GM18907 (cell line): ENCODE data around the gene KCNMA1.
A peak's percentile ranks its signal among the peaks of the same experiment; 100 is the strongest.

Experiments used
- ATAC-seq: cut with Tn5 transposase; IDR thresholded peaks from one replicate; pipeline ENCODE4 v1.9.1; 2021; ENCODE audit warnings: mild to moderate bottlenecking, moderate library complexity; ENCODE audit not compliant: unreplicated experiment

KCNMA1 gene

DNA sequence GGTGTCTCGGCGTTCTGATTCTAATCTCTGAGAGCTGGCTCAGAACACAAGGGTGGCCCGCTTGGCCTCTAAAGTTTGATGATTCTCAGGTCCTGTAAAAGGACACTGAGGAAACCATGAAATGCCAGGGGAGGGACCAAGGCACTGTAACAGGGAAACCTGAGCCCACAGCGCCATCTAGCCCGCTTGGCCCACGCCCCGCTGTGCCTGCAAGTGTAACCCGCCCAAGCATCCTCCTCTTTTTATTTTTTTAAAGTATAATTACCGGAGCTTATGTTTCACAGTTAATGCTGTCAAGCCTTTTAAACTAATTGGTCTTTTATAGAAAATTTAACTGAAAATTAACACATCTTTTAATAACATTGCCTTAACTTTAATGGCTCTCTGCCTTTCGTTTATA lies 734.7 kb downstream of the KCNMA1 start:
- no peak for ATAC-seq

DNA sequence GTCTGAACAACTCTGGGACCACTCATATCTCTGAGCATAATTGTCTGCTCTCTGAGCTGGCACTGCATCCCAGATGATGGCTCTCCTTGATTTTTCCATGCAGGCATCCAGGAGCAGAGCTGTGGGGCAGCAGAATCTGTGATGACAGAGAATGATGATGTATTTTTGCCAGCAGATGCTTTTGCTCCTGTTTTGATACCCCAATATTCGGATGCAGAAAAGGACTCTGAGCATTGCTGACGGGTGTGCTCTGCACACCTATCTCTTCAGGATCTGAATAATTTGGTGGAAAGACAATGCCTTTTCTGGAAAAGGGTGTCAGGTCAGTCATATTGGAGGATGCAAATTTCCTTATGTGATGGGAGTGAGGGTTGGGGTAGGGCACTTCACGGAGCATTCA lies 735.9 kb downstream of the KCNMA1 start:
- no peak for ATAC-seq

DNA sequence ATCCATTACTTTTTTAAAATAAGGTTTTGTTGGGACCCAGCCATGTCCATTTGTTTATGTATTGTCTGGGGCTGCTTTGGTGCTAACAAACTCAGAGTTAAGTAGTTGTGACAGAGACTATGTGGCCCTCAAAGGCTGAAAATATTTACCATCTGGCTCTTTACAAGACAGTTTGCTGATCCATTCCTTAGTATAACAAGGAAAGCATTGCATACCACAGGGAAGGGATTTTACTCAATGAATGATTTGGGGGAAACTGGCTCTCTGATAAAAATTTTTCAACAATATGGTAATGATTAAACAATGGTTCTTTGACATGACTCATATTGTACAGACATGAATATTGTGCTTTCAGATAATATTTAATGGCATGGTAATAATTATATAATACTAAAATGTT lies 738.1 kb downstream of the KCNMA1 start:
- no peak for ATAC-seq

DNA sequence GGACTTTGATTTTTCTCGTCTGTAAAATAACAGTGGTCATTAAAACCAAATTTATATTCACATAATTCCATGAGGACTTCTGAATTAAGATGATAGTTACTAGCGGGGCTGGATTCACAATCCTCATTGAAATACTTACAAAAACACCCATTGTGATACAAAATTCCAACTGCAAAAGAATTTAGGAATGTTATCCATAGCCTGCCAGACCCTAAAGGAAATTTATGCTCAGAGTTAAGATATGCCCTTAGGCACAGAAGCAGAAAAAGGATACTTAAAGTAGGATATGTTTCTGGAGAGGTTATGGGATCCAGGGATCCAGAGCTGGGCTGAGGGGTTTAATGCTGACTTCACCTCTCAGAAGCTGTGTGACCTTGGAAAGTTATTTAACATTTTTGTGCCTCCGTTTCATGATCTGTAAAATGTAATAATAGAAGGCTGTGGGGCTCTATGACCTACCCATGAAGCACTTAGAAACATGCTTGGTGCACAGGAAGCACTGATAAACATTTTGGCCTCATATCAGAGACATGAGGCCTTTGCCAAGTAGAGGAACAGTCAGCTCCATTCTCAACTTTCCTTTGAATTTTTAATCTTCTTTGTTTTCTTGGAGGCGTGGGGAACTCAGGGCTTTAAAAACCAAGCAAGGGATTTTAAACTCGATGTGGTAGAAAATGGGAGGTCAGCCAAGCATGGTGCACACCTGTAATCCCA lies 744.7 kb downstream of the KCNMA1 start:
- no peak for ATAC-seq

DNA sequence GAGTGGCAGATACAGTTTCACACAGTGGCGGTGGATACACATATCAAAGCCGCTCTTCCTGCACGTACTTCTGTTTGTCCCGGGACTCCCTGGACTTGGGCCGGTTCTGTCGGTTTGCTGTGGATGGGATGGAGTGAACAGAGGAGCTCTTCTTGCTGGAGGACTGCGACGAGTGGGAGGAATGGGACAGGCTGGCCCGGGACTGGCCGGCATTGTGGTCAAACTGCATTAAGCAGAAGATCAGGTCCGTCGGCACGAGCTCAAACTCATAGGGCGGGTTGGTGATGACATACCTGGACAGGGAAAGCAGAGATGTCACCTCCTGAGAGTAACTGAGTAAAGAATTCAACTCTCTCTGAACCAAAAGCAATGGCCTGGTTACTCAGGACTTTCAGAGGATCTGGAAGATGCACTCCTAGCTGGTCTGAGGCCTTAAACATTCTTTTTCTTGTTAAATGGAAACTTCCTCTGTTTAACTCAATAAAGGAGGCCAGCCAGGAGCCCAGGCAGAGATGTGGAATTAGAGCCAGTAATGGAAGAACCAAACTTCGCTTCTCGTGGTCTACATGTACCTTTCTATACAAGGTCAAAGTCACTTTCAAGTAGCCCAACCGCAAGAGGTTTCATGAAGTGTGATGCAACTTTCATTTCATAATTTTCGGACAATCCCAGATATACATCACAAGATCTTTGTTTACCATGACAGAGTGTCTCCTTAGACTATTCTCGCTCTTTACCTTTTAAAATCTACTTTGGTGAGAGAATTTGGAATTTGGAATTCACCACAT lies 750.2 kb downstream of the KCNMA1 start:
- peak; percentile 48 for ATAC-seq

DNA sequence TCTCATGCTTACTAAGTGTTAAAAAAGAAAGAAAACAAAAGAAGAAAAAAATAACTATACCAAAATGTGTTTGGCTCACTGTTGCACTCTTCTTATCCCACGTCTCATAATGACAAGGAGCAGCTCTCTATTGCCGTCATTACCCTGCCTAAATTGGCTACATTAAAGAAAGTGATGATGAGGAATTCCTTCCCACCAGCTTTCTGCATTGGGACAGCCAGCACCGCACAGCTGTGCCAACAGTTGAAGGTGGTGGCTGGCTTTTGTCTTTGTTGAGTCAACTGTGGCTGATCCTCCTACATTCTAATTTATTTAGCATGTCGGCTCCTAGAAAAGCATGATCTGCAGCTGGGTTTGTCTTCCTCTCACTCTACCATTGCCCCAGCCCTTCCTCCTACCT lies 751.8 kb downstream of the KCNMA1 start:
- ATAC-seq = no peak

DNA sequence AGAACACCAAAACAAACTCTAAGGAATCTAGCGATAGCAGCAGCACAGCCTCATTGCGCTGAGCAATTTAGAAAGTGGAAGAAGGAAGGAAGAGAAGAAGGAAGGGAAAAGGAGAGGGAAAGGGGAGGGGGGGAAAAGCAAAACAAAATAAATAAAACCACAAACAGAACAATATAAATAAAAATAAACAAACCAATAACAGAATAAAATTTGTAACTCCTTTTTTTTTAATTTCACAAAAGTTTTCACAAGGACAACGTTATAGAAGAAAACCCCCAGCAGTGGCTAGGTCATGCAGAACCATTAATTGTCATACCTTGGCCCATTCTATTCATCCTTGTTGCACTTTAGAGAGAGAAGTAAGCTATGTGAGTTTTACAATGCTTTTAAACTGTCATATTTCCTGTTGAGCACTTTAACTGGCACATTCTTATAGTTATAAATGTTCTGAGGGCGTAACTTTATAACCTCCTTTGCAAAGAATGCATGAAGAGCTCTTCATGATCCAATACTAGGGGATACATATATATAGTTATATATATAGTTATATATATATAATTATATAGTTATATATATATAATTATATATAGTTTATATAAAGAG lies 752.8 kb downstream of the KCNMA1 start:
- no peak for ATAC-seq

DNA sequence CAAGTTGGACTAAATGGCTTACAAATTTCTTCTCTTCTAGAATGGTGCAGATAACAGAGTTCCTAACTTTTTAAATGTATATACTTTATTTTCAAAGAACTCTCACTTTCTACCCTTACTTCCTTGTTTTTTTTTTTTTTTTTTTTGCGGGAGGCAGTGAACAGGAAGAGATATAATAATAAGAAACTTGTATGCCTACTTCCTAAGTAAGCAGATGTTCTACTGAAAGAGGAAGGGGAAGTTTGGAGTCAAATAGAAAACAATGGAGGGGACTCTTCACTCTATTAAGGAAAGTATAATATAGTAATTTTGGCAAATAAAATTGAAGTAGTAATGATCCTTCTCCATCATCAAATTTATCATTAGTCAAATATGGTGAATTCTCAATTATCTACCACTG lies 754.0 kb downstream of the KCNMA1 start:
- no peak for ATAC-seq

DNA sequence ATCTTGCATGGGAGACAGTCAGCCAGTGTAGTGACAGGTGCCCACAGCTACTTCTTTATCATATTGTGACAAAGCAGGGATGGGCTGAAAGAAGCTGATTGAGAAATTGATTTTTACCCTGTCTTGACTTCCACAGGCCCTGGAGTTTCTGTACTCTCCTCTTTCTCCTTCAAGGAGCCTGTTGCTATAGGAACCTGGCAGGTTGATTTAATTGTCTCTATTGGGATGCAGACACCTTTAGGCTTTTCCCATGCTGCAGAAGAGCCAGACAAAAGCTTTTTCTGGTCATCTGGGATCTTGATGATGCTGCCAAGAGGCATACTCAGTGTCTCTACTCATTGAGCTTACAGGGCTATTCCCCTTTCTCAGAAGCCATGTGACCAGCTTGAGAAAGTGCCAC lies 754.8 kb downstream of the KCNMA1 start:
- ATAC-seq = no peak

DNA sequence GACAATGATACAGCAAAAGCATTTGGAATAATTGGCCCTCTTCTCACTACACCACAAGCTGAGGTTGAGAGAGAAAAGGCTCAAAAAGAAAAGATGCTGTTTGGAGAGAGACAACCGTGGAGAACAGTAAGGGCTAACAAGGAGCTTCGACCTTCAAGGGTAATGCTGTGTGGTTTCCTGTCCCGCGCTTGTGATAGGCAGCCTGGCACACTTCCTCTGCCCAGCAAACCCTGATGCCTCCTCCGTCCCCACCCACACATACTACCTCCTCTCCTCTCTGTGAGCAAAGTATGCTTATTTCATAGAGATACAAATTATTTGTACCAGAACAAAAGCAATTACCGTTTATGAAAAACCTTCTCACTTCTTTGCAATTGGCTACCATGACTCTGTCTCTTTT lies 755.4 kb downstream of the KCNMA1 start:
- peak; percentile 85 for ATAC-seq

DNA sequence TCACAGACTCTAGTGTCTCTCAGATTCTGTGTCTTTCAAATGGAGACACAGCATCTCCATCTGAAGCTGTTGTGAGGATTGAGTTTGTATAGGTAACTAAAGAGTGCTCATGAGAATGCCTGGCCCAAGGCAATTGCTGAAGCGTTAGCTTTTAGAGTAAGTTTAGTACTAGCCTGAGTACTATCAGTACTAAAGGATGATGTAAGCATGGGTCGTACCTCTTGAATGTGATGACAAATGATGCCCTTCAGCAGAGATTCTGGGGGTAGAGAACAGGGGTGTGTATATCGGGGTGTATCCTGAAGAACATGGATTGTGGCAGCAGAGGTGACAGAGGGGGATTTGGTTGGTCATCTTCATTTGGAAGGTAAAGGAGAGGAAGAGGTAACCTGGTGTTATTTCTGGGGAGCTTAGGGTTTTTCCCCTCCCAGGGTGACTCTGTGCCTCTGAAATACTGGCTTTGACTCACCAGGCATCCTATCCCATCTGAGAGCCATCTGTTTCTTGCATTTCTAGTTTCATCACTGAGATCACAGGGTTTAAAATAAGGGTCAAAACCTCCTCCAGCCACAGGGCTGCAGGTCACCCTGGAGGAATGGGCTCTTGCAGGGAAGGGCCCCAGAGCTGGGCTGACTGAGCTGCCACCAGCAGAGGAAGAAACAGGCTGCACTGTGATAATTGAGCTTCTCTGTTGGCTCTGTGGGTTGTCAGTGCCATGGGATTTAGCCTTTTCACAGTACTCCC lies 756.0 kb downstream of the KCNMA1 start:
- peak; percentile 86 for ATAC-seq

DNA sequence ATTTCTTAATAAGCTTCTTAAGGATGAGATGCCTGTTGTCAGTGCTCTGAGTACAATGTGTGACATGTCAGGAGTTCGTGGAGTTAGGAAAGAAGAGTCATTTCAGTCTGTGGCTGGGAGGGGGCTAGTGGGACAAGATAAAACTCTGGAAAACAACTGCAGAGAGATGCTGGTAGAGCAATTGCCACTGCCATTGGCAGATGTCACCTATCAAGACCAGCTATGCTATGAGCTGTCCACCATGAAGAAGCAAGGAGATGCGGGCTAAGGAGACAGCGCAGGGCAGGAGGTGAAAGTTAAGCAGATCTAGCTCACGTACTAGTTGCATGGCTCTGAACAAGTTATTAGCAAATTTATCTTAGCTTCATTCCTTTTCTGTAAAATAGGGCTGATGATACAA lies 756.7 kb downstream of the KCNMA1 start:
- ATAC-seq = no peak

DNA sequence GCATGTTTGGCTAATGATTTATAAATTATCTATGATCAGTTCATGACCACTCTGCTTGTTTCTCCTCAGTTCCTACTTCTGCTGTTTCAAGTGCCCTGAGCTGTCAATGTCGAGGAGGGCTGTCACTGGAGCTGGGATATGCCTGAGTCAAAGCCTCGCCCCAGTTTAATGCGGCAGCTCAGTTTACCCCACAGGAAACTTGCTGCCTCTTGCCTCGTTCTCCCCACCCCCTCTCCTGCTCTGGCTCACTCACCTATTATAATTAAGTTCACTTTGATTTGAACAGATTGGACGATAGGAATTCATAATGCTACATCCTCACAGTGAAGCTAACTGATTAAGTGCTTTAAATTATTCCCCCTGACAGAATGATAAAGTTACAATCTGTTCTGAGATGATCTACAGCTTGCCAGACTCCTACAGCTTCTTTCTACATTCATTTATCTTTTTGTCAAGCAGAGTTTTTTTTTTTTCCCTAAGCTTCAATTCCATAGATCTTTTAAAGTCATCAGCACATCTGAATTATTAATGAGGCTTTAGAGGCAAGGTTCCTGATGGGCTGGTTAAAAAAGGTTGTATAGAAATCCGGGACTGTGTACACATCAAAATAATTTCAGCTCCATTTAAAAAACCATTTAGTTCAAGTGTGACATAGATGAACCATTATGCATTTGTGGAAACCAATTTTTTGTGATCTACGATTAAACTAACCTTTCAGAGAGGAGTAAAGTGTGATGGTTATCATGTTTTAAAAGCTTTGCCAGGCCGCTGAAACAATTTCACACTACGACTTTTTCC lies 758.3 kb downstream of the KCNMA1 start:
- ATAC-seq = no peak

DNA sequence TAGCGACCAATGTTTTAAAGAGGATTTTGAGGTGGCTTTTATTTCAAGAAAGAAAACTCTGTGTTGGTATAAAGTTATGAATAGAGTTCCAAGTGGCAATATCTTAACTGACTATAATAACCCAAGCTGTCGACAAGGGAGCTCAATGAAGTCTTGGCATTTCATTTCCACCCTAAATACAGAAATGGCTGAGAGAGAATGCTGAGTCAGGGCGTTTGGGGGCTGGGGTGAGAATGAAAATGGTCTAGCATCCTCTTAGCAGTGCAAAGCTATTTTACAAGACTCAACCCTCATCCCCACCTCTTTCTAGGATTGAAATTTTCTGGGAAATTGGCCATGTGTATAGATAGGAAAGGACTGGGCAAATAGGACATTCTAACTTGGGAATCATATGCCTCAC lies 759.1 kb downstream of the KCNMA1 start:
- ATAC-seq = no peak

DNA sequence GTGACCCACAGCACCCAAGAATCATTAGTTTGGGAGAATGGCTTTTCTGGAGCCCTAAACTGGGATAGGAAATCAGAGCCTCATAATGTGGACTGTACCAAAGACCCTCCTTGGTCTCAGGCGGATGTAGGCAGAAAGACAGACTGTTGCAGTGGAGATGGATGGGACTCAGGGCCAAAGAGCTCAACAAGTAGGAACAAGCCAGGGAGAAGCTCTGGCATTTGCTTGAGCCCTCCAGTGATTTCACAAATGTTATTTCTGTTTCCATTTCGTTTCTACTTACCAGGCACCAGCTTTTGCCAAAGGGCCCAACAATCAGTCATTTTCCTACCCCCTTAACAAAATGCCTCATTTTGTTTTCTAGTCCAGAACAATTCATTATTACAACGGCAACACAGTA lies 762.7 kb downstream of the KCNMA1 start:
- no peak for ATAC-seq

DNA sequence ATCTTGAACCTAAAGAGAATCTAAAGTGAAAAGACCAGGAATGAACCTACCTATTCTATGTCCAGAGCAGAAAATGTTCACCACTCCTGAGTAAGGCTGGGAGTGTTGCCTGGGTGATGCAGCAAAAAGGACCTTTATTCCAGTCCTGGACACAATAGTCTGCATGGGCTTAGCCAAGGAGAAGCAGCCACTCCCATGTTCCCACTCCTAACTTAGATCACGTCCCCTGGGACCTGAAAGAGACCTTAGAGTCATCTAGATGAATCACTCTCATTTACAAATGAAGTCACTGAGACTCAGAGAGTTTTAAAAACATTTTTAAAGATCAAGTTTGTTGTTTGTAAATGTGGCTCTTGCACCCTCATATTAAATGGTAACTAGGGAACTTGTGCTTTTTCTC lies 763.4 kb downstream of the KCNMA1 start:
- ATAC-seq = no peak

DNA sequence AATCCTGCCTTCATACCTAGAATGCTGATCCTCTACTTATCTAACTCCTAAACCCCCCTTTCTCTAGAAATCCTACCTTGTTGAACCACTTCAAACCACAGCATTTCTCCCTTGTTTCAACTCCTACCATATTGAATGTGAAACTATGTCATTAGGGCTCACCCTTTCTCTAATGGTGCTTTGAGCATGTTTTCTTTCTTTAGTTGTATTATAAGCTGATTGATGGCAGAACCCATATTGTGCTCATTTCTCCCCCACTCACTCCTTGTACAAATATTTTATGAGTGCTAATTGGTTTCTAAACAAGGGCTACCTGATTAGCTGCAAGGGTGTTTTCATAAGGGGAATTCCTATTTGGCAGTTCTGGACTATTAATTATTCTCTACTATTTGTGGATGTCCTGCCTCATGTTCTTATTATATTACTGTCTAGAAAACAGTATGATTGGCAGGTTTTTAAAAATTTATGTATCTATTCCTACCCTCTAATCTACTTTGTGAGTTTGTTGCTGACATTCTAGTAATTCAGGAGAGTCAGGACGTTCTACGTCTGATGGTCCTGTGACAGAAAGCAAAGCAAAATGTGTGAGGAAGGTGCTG lies 765.8 kb downstream of the KCNMA1 start:
- ATAC-seq = no peak

DNA sequence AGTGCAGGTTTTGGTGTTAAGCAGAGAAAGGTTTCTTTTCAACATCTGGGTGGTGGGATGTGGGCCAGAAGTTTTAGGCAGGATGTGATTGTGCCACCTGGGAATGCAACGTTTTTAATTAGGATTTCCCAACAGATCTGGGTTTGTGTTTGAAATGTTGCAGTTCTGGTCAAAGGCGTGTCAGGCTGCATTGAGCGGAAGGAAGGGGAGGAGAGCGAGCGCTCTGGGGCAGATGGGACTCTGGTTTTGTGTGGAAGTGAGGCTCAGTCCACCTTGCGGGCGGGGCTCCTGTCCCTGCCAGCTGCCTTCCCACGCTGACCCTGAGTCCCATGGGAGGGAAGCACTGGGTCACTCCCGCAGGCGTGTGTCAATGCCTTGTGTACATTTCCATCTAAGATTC lies 767.7 kb downstream of the KCNMA1 start:
- no peak for ATAC-seq

DNA sequence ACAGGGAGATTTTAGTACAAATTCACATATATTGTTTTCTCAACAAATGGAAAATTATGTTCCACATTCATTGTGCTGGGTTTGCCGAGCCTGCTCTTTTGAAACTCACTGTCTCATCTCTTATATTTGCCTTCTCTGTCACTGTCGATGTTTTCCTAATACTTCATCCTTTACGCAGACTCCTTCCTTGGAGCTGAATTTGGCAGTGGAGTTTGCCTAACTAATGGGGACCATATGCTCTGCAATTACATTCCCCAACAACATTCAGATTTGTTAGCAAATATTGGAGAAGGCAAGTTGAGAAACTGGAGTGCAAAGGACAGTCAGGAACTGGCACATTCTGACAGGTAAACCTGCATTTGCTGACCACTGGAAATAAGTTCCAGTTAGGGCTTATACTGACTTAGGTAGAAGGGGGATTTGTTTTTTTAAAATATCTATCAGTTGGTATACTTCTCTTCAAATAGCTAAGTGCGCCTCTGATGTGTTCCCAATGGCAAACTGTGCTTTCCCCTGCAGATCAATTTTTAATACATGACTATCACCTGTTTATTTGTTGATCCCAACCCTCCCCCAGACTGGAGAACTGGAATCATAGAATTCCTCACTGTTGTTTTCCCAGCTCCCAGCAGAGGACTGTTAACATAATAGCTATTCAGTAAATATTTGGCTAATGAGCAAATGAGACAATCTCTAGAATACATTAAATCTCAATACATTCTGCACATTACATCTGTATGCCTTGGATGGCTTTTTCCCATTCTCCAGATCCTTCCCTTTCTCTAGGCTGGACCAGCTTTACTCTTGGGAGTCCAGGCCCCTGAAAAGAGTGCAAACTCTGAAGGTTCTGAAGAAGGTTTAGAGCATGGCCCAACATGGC lies 769.3 kb downstream of the KCNMA1 start:
- no peak for ATAC-seq
